Keratinocyte (primary cell): ENCODE results near the gene FBXO46. TPM values are rescaled to one million over a fixed set of nuclear protein-coding genes. Genes with fewer than 3 reads are reported as not detected.

Experiments used
- DNase-seq: peaks from one replicate; pipeline ENCODE4 v3.0.0-alpha.2; 2011; ENCODE audit warnings: low read depth, missing footprints, low spot score
- FAIRE-seq: peaks from 2 replicates; lab custom pipeline; 2011; peaks lifted over from hg19 to GRCh38; lab: Jason Lieb, UNC
- H2AFZ ChIP-seq: 2 replicates; pipeline ENCODE4 v1.6.0; 2012; ENCODE audit warnings: low read length, control low read depth, inconsistent platforms; ENCODE audit not compliant: control insufficient read depth
- H3K27ac ChIP-seq: 2 replicates; pipeline ENCODE4 v1.5.1; 2011; ENCODE audit warnings: low read length; ENCODE audit not compliant: control insufficient read depth, insufficient read depth
- H3K27me3 ChIP-seq: 3 replicates; pipeline ENCODE4 v1.6.0; 2011; ENCODE audit warnings: low read length; ENCODE audit not compliant: control insufficient read depth, insufficient read depth; ENCODE audit errors: extremely low read depth
- H3K36me3 ChIP-seq, 2 experiments: 2 replicates in 1 of 2; 3 replicates in 1 of 2; pipeline ENCODE4 v1.5.1; 2011; ENCODE audit warnings: low read length in 2 of 2, mild to moderate bottlenecking in 1 of 2; ENCODE audit not compliant: control insufficient read depth in 2 of 2, insufficient read depth in 2 of 2; ENCODE audit errors: extremely low read depth in 1 of 2
- H3K4me1 ChIP-seq: 3 replicates; pipeline ENCODE4 v1.5.1; 2011; ENCODE audit warnings: low read length; ENCODE audit not compliant: control insufficient read depth, insufficient read depth; ENCODE audit errors: extremely low read depth
- H3K4me2 ChIP-seq: 3 replicates; pipeline ENCODE4 v1.6.0; 2011; ENCODE audit warnings: low read depth, low read length; ENCODE audit not compliant: control insufficient read depth, insufficient read depth; ENCODE audit errors: extremely low read depth
- H3K4me3 ChIP-seq, 3 experiments: fragments of 200-600 bp in 1 of 3; sonication (generic) in 1 of 3; 2 replicates in 2 of 3; 3 replicates in 1 of 3; pipeline ENCODE4 v1.5.1; 2011 to 2016; ENCODE audit warnings: low read length in 3 of 3, mild to moderate bottlenecking in 3 of 3, control low read depth in 2 of 3, inconsistent platforms in 1 of 3, low read depth in 1 of 3, mixed read lengths in 1 of 3, mixed run types in 1 of 3, moderate library complexity in 1 of 3; ENCODE audit not compliant: control insufficient read depth in 2 of 3, insufficient read depth in 2 of 3; ENCODE audit errors: extremely low read depth in 1 of 3
- H3K79me2 ChIP-seq: 2 replicates; pipeline ENCODE4 v1.6.0; 2012; ENCODE audit warnings: low read length; ENCODE audit not compliant: control insufficient read depth, insufficient read depth
- H3K9ac ChIP-seq: 3 replicates; pipeline ENCODE4 v1.6.0; 2011; ENCODE audit warnings: low read length; ENCODE audit not compliant: control insufficient read depth, insufficient read depth; ENCODE audit errors: extremely low read depth
- H3K9me1 ChIP-seq: 3 replicates; pipeline ENCODE4 v1.6.0; 2011; ENCODE audit warnings: low read length; ENCODE audit not compliant: control insufficient read depth, insufficient read depth; ENCODE audit errors: extremely low read depth
- H3K9me3 ChIP-seq: 2 replicates; pipeline ENCODE4 v1.5.1; 2012; ENCODE audit warnings: low read depth, low read length; ENCODE audit not compliant: control insufficient read depth
- H4K20me1 ChIP-seq: 3 replicates; pipeline ENCODE4 v1.6.0; 2011; ENCODE audit warnings: low read length; ENCODE audit not compliant: control insufficient read depth, insufficient read depth; ENCODE audit errors: extremely low read depth
- CTCF ChIP-seq, 3 experiments: IDR thresholded peaks in 1 of 3; conservative IDR thresholded peaks in 1 of 3; optimal IDR thresholded peaks in 1 of 3; 2 replicates in 2 of 3; 3 replicates in 1 of 3; pipeline versions ENCODE3 to v1.5.1; 2011; ENCODE audit warnings: low read length in 3 of 3, mild to moderate bottlenecking in 3 of 3, moderate library complexity in 2 of 3, control low read depth in 1 of 3, inconsistent platforms in 1 of 3; ENCODE audit not compliant: insufficient read depth in 2 of 3; ENCODE audit errors: extremely low read depth in 1 of 3
- EZH2 ChIP-seq: IDR thresholded peaks from one replicate; pipeline ENCODE4 v1.6.1; 2012; ENCODE audit warnings: inconsistent platforms, mild to moderate bottlenecking, low read length, moderate library complexity
- dilution Hi-C: fragments of 300-500 bp; cut with MboI; formaldehyde crosslinking; loops from one replicate; pipeline ENCODE4 v1.7.0; 2020; ENCODE audit warnings: low sequenced_read_pairs; ENCODE audit not compliant: extremely low pct_ligation_motif_present
- polyA plus RNA-seq, 5 experiments: library from polyadenylated mRNA; depleted of rRNA in 3 of 5; stranded (reverse) in 3 of 5; stranded (forward) in 1 of 5; unstranded in 1 of 5; fragments of >200 nt; gene quantifications; 1 replicate in 1 of 5; 2 replicates in 3 of 5; 3 replicates in 1 of 5; pipeline versions ENCODE4 v1.2.1 to v1.2.3, GENCODE V29; 2011 to 2012; ENCODE audit warnings: missing spikeins in 2 of 5, low read depth in 1 of 5, low replicate concordance in 1 of 5

Gene FBXO46
- polyA plus RNA-seq, 1 donor (not counting 4 experiments of a cell fraction or from before 2014, with no cell fraction given), result 2.1 TPM

DNA sequence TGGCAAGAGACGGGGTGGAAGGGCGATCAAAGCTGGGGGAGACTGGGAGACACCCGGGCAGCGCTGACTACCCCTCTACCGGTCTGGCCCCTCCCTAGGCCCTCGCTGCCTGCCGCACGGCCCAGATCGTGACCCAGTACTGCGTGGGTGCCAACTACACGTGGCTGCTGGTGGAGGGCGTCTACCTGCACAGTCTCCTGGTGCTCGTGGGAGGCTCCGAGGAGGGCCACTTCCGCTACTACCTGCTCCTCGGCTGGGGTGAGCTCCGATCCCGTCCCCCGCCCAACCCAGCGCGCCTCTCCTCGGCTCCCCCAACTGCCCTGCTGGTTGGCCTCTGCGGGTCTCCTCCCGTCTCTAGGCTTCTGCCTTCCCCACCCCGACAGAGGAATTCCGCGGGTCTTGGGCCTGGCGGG lies 53.8 kb downstream of the FBXO46 start:
- no peak for TF ChIP-seq EZH2
- TF ChIP-seq CTCF (optimal IDR thresholded peaks at IDR 0.05 in 1 of 3, IDR thresholded peaks at IDR 0.05 in 1 of 3, conservative IDR thresholded peaks at IDR 0.05 in 1 of 3; ENCODE audit: extremely low read depth in 1 of 3, insufficient read depth in 2 of 3, low read length in 3 of 3), result no peak
- Histone ChIP-seq H3K4me2 (peak overlapping the region; percentile 92), H3K4me3 (peak overlapping the region; percentile 42 to 54 (median 52)), H3K79me2 (no peaks in the 10 kb centered on the region), H3K36me3 (no peaks in the 10 kb centered on the region), H3K27ac (no peak overlapping the region), H3K9ac (peak overlapping the region; percentile 64), H4K20me1 (no peaks in the 10 kb centered on the region), H3K4me1 (peaks cover 13% of the 10 kb centered on the region), H3K9me3 (no peaks in the 10 kb centered on the region), H3K27me3 (no peaks in the 10 kb centered on the region), H3K9me1 (no peaks in the 10 kb centered on the region), H2AFZ (peak overlapping the region; percentile 90)
- no peak for FAIRE-seq
- dilution Hi-C loops, result no loop called here
- no peak for DNase-seq

- no peaks in the 10 kb centered on the region for H3K9me1 ChIP-seq
- H3K9me3 ChIP-seq, result no peaks in the 10 kb centered on the region
- H3K79me2 ChIP-seq, result no peaks in the 10 kb centered on the region
- H4K20me1 ChIP-seq, result no peaks in the 10 kb centered on the region
- no peak for DNase-seq
- no peak overlapping the region for H3K9ac ChIP-seq
- no peak overlapping the region for H3K4me3 ChIP-seq
- peaks cover 12% of the 10 kb centered on the region for H3K4me1 ChIP-seq
- dilution Hi-C loops, result no loop called here
- H3K27ac ChIP-seq, result no peak overlapping the region
- FAIRE-seq, result no peak
- H3K4me2 ChIP-seq, result no peak overlapping the region
- TF ChIP-seq EZH2, result no peak
- no peak for TF ChIP-seq CTCF (optimal IDR thresholded peaks at IDR 0.05 in 1 of 3, IDR thresholded peaks at IDR 0.05 in 1 of 3, conservative IDR thresholded peaks at IDR 0.05 in 1 of 3; ENCODE audit: extremely low read depth in 1 of 3, insufficient read depth in 2 of 3, low read length in 3 of 3)
- H2AFZ ChIP-seq, result no peak overlapping the region
- no peaks in the 10 kb centered on the region for H3K36me3 ChIP-seq
- H3K27me3 ChIP-seq, result no peaks in the 10 kb centered on the region
Measured at GRCh38 chr19:45674946-45675345, 55.8 kb downstream of the FBXO46 start.
